Subcutaneous abdominal adipose tissue (tissue), 5 donors: ENCODE data around the gene TRIP13.
A peak's percentile ranks its signal among the peaks of the same experiment; 100 is the strongest.

ENCODE experiments used
- H3K27ac ChIP-seq: one replicate; pipeline ENCODE4 v1.7.0; 2013; ENCODE audit warnings: low read depth, mild to moderate bottlenecking, inconsistent platforms, low read length, moderate library complexity
- H3K27me3 ChIP-seq, 5 donors: one replicate each; pipeline ENCODE4 v1.7.0; 2013; ENCODE audit warnings: low read length in 5 of 5, inconsistent platforms in 1 of 5; ENCODE audit not compliant: control insufficient read depth in 5 of 5, insufficient read depth in 4 of 5
- H3K36me3 ChIP-seq, 5 donors: one replicate each; pipeline ENCODE4 v1.7.0; 2013; ENCODE audit warnings: low read length in 5 of 5; ENCODE audit not compliant: control insufficient read depth in 5 of 5, insufficient read depth in 5 of 5
- H3K4me1 ChIP-seq, 5 donors: one replicate each; pipeline ENCODE4 v1.7.0; 2013; ENCODE audit warnings: low read length in 5 of 5, mild to moderate bottlenecking in 3 of 5, moderate library complexity in 1 of 5; ENCODE audit not compliant: control insufficient read depth in 5 of 5, insufficient read depth in 5 of 5
- H3K4me3 ChIP-seq, 5 donors: one replicate each; pipeline ENCODE4 v1.7.0; 2013; ENCODE audit warnings: low read length in 5 of 5, low read depth in 1 of 5
- H3K9ac ChIP-seq, 5 donors: one replicate each; pipeline ENCODE4 v1.7.0; 2013; ENCODE audit warnings: low read length in 5 of 5, mild to moderate bottlenecking in 4 of 5, moderate library complexity in 3 of 5
- H3K9me3 ChIP-seq, 5 donors: one replicate each; pipeline ENCODE4 v1.7.0; 2013; ENCODE audit warnings: low read length in 5 of 5; ENCODE audit not compliant: control insufficient read depth in 5 of 5
- donor health status: healthy.
- donor health status: healthy.
- donor health status: healthy.
- donor health status: healthy.
- donor health status: healthy.

Gene TRIP13

GRCh38 chr5:862367-863243, 30.1 kb upstream of the TRIP13 start:
- Histone ChIP-seq H3K9me3 (no peaks in the 10 kb centered on the region), H3K9ac (no peak overlapping the region), H3K4me3 (no peak overlapping the region), H3K36me3 (peaks cover 0 to 70% (median 46%) of the 10 kb centered on the region in 5 donors), H3K4me1 (peaks cover 2 to 19% (median 9%) of the 10 kb centered on the region in 5 donors), H3K27me3 (no peaks in the 10 kb centered on the region), H3K27ac (no peak overlapping the region)

DNA sequence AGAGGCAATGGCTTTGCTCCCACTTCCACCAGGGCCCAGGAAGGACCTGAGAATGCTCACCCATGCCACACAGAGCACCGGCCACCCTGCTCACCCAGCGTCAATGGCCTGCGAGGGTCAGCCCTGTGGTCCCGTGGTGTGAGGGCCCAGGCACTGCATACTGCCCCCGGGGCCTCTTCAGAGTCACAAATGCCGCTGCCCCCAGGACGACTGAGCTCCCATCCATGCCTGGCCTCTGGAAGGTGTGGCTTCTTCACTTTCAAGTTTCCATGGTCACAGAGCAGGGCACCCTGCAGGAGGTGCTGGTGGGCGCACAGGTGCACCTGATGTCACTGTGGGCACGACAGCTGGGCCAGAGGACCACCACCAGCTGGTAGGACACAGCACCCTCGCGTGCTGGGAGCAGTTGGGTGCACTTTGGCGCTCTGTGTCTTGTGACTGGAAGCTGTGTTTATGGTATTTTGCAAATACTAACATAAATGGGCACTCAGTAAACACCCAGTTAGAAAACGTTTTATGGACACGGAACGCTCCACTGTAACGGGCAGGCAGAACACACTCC, 29.4 kb upstream of the TRIP13 start:
- H3K36me3 ChIP-seq = peaks cover 0 to 77% (median 54%) of the 10 kb centered on the region in 5 donors

DNA sequence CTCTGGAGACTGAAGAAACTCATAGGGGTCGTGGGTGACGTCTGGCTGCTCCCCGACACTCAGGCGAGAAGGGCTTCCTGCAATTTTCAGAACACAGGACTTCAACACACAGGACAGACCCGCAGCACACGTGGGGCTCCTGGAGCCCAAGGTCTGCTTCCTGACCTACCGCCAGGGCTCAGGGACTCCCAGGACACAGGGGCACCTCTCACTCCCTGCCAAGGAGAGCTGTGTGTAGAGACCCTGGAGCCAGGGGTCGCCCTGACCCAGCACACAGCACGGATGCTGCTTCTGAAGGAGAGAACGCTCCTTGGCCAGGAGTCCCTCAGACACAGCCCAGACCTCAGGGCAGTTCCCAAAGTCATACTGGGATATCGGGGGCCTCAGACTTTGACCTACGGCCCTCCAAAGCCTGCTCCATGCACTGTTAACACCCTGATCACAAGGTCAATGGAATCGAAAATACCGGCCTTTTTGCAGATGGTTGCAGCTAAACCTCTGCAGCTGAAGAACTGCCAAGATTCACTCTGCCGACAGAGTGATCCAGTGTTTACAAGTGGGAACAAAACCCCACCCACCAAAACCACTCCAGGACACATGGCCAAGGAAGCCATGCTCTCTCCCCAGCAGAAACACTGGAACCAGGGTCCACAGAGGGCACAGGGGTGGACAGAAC, 28.1 kb upstream of the TRIP13 start:
- peaks cover 5 to 80% (median 67%) of the 10 kb centered on the region in 5 donors for H3K36me3 ChIP-seq
- H3K9ac ChIP-seq = no peak overlapping the region
- H3K4me3 ChIP-seq = no peak overlapping the region
- H3K9me3 ChIP-seq = no peaks in the 10 kb centered on the region
- H3K4me1 ChIP-seq = peaks cover 2 to 19% (median 9%) of the 10 kb centered on the region in 5 donors
- no peak overlapping the region for H3K27ac ChIP-seq
- H3K27me3 ChIP-seq = no peaks in the 10 kb centered on the region

More for the DNA sequence above, 29.4 kb upstream of the TRIP13 start:
- Histone ChIP-seq H3K4me3 (no peak overlapping the region), H3K9ac (no peak overlapping the region), H3K27me3 (no peaks in the 10 kb centered on the region), H3K9me3 (no peaks in the 10 kb centered on the region), H3K27ac (no peak overlapping the region), H3K4me1 (peaks cover 2 to 19% (median 9%) of the 10 kb centered on the region in 5 donors)

DNA sequence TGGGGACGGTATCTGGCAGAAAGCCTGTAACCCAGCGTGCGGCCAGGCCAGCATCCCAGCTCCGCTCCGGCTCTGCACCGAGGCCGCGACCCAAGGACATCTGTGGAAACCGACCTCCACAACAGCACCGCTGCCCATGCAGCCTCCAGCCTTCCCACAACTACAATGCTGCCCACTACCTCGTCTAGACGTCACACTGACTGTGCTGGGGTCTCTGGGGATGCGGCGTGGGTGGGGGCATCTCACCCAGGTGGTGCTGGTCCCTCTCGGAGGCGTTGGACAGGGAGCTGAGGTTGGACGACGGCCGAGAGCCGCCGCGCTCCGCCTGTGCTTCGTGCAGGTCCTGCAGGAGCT, 27.5 kb upstream of the TRIP13 start:
- Histone ChIP-seq H3K27ac (no peak overlapping the region), H3K9ac (no peak overlapping the region), H3K9me3 (no peaks in the 10 kb centered on the region), H3K27me3 (no peaks in the 10 kb centered on the region), H3K36me3 (peaks cover 5 to 83% (median 72%) of the 10 kb centered on the region in 5 donors), H3K4me3 (no peak overlapping the region), H3K4me1 (peaks cover 2 to 19% (median 9%) of the 10 kb centered on the region in 5 donors)

- Histone ChIP-seq H3K4me1 (peaks cover 2 to 19% (median 9%) of the 10 kb centered on the region in 5 donors), H3K4me3 (no peak overlapping the region), H3K9ac (peak overlapping the region in 1 of 5 donors; percentile 30), H3K27me3 (no peaks in the 10 kb centered on the region), H3K9me3 (no peaks in the 10 kb centered on the region), H3K36me3 (peaks cover 7 to 87% (median 78%) of the 10 kb centered on the region in 5 donors), H3K27ac (no peak overlapping the region)
Observed at GRCh38 chr5:865771-866170, 26.9 kb upstream of the TRIP13 start.

DNA sequence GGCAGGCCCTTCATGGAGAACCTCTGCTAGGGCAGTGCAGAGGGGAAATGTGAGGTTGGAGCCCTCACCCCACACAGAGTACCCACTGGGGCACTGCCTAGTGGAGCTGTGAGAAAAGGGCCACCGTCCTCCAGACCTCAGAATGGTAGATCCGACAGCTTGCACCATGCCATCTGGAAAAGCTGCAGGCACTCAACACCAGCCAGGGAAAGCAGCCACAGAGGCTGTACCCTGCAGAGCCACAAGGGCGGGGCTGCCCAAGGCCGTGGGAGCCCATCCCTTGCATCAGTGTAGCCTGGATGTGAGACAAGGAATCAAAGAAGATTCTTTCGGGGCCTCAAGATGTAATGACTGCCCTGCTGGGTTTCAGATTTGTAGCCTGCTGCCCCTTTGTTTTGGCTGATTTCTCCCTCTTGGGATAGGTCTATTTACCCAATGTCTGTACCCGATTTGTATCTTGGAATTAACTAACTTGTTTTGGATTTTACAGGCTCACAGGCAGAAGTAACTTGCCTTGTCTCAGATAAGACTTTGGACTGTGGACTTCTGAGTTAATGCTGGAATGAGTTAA, 25.3 kb upstream of the TRIP13 start:
- H3K27ac ChIP-seq = no peak overlapping the region

DNA sequence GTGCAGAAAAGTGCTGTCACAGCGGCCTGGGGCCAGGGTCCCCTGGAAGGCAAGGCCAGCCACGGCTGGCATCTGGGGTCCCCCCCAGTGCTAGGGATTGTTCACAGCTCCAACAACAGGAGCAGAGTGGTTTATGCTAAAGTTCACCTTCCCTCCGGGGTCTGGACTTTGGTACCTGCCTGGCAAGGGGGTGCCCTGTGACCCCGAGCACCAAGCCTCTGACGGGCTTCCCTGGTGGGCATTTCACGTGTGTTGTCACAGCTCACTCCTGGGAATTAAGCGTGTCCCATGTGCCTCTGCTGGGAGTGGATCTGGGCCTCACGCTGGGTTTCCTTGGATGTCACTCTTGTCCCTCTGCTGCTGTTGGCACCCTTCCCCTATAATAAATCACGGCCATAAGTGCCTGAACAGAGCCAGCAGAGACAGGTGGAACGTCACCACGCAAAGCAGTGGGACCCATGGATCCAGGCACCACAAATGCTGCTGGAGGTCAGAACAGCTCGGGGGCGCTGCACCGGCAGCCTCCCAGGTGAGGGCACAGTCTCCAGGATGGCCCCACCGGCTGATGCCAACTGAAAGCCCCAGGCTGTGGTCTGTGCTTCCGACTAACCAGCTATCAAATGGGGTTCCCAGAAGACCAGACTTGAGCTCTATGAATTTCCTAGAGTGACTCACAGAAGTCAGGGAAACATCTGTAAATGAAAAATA, 24.1 kb upstream of the TRIP13 start:
- Histone ChIP-seq H3K4me3 (no peak overlapping the region), H3K4me1 (peaks cover 2 to 19% (median 10%) of the 10 kb centered on the region in 5 donors), H3K36me3 (peaks cover 11 to 96% (median 89%) of the 10 kb centered on the region in 5 donors), H3K27me3 (no peaks in the 10 kb centered on the region), H3K9me3 (no peaks in the 10 kb centered on the region), H3K9ac (no peak overlapping the region), H3K27ac (no peak overlapping the region)

More for the DNA sequence above, 25.3 kb upstream of the TRIP13 start:
- Histone ChIP-seq H3K4me1 (peaks cover 2 to 19% (median 9%) of the 10 kb centered on the region in 5 donors), H3K27me3 (no peaks in the 10 kb centered on the region), H3K36me3 (peaks cover 11 to 98% (median 91%) of the 10 kb centered on the region in 5 donors), H3K4me3 (no peak overlapping the region), H3K9me3 (no peaks in the 10 kb centered on the region), H3K9ac (no peak overlapping the region)

- Histone ChIP-seq H3K9ac (no peak overlapping the region), H3K27me3 (no peaks in the 10 kb centered on the region), H3K4me3 (no peak overlapping the region), H3K9me3 (no peaks in the 10 kb centered on the region), H3K36me3 (peaks cover 11 to 95% (median 85%) of the 10 kb centered on the region in 5 donors), H3K4me1 (peaks cover 0 to 14% (median 9%) of the 10 kb centered on the region in 5 donors), H3K27ac (no peak overlapping the region)
Observed at GRCh38 chr5:870956-871355, 21.7 kb upstream of the TRIP13 start.

GRCh38 chr5:871596-872298, 20.9 kb upstream of the TRIP13 start:
- Histone ChIP-seq H3K27me3 (no peaks in the 10 kb centered on the region), H3K36me3 (peaks cover 11 to 99% (median 89%) of the 10 kb centered on the region in 5 donors), H3K9ac (no peak overlapping the region), H3K4me3 (no peak overlapping the region), H3K9me3 (no peaks in the 10 kb centered on the region), H3K27ac (no peak overlapping the region), H3K4me1 (peaks cover 0 to 14% (median 6%) of the 10 kb centered on the region in 5 donors)
